IMR-90 (cell line): ENCODE measurements around the gene SH2D7. TPM values are rescaled to one million over a fixed set of nuclear protein-coding genes. Genes with fewer than 3 reads are reported as not detected.

Experiments used
- ATAC-seq: fragments of 200-7000 bp; cut with Tn5 transposase; 2 replicates; pipeline ENCODE4 v1.9.1; 2020; ENCODE audit warnings: low read depth, mild to moderate bottlenecking, moderate library complexity
- BruUV-seq: library from RNA; stranded (reverse); fragments of 400-500 nt; replicated peaks from 2 replicates; lab custom pipeline; 2021; lab: Mats Ljungman, UMichigan
- CTCF ChIA-PET: fragments of 300-600 bp; formaldehyde crosslinking; extraction: SDS; loops from one replicate; lab custom pipeline; 2021; ENCODE audit warnings: antibody characterized with exemption; lab: Yijun Ruan, JAX
- POLR2A ChIA-PET: fragments of 300-600 bp; sonication (Branson Sonifier 250); formaldehyde crosslinking; loops from one replicate; lab custom pipeline; 2022; ENCODE audit warnings: antibody characterized with exemption; ENCODE audit not compliant: unreplicated experiment; lab: Charles Lee
- DNase-seq: peaks from one replicate; pipeline ENCODE4 v3.0.0; 2013
- H2AFZ ChIP-seq: replicated peaks from 2 replicates; pipeline ENCODE3; 2013; ENCODE audit warnings: low read length, mild to moderate bottlenecking; ENCODE audit not compliant: poor library complexity
- H2AK5ac ChIP-seq: 2 replicates; pipeline ENCODE4 v1.6.1; 2013; ENCODE audit warnings: low read depth, low read length, inconsistent platforms
- H2AK9ac ChIP-seq: replicated peaks from 2 replicates; pipeline ENCODE3; 2013; ENCODE audit warnings: mild to moderate bottlenecking, low read depth, low read length, moderate library complexity; ENCODE audit not compliant: poor library complexity
- H2BK120ac ChIP-seq: 2 replicates; pipeline ENCODE4 v1.6.1; 2013; ENCODE audit warnings: low read depth, low read length, inconsistent platforms
- H2BK15ac ChIP-seq: 3 replicates; pipeline ENCODE4 v1.6.1; 2013; ENCODE audit warnings: low read depth, low read length, inconsistent platforms
- H2BK20ac ChIP-seq: 2 replicates; pipeline ENCODE4 v1.6.1; 2013; ENCODE audit warnings: low read depth, mild to moderate bottlenecking, inconsistent platforms, low read length, moderate library complexity
- H2BK5ac ChIP-seq: 2 replicates; pipeline ENCODE4 v1.6.1; 2013; ENCODE audit warnings: mild to moderate bottlenecking, low read depth, low read length, inconsistent platforms; ENCODE audit not compliant: poor library complexity, severe bottlenecking
- H3K14ac ChIP-seq: replicated peaks from 2 replicates; pipeline ENCODE4 v1.6.1; 2013; ENCODE audit warnings: low read depth, low read length, inconsistent platforms
- H3K18ac ChIP-seq: 2 replicates; pipeline ENCODE4 v1.6.1; 2013; ENCODE audit warnings: low read depth, low read length, control low read depth
- H3K23ac ChIP-seq: 2 replicates; pipeline ENCODE4 v1.6.1; 2013; ENCODE audit warnings: low read depth, low read length, inconsistent platforms
- H3K27ac ChIP-seq: 2 replicates; pipeline ENCODE4 v1.5.1; 2013; ENCODE audit warnings: mild to moderate bottlenecking, control low read depth, low read length; ENCODE audit not compliant: insufficient read depth
- H3K27me3 ChIP-seq: 2 replicates; pipeline ENCODE4 v1.6.1; 2013; ENCODE audit warnings: low read length; ENCODE audit not compliant: control insufficient read depth, insufficient read depth
- H3K36me3 ChIP-seq: 2 replicates; pipeline ENCODE4 v1.6.1; 2013; ENCODE audit warnings: low read length, mixed read lengths; ENCODE audit not compliant: control insufficient read depth, insufficient read depth
- H3K4ac ChIP-seq: 2 replicates; pipeline ENCODE4 v1.6.1; 2013; ENCODE audit warnings: low read depth, low read length, inconsistent platforms
- H3K4me1 ChIP-seq: 2 replicates; pipeline ENCODE4 v1.6.1; 2013; ENCODE audit warnings: low read length, mixed read lengths; ENCODE audit not compliant: control insufficient read depth, insufficient read depth
- H3K4me2 ChIP-seq: 2 replicates; pipeline ENCODE4 v1.6.1; 2013; ENCODE audit warnings: low read depth, mild to moderate bottlenecking, control low read depth, low read length, moderate library complexity
- H3K4me3 ChIP-seq: 2 replicates; pipeline ENCODE4 v1.5.1; 2013; ENCODE audit warnings: low read depth, mild to moderate bottlenecking, control low read depth, low read length, moderate library complexity; ENCODE audit not compliant: insufficient read depth
- H3K56ac ChIP-seq: 2 replicates; pipeline ENCODE4 v1.6.1; 2013; ENCODE audit warnings: low read length, inconsistent platforms; ENCODE audit not compliant: insufficient read depth; ENCODE audit errors: extremely low read depth
- H3K79me1 ChIP-seq, 2 experiments: 2 replicates each; pipeline ENCODE4 v1.6.1; 2013; ENCODE audit warnings: low read length in 2 of 2, inconsistent platforms in 1 of 2, low read depth in 1 of 2
- H3K9ac ChIP-seq: 2 replicates; pipeline ENCODE4 v1.6.1; 2013; ENCODE audit warnings: low read depth, low read length, control low read depth
- H3K9me1 ChIP-seq: 2 replicates; pipeline ENCODE4 v1.6.1; 2013; ENCODE audit warnings: low read length, inconsistent platforms; ENCODE audit not compliant: insufficient read depth
- H3K9me3 ChIP-seq: 2 replicates; pipeline ENCODE4 v1.6.1; 2013; ENCODE audit warnings: low read length; ENCODE audit not compliant: control insufficient read depth, insufficient read depth
- H4K20me1 ChIP-seq: 2 replicates; pipeline ENCODE4 v1.6.1; 2013; ENCODE audit warnings: low read length, inconsistent platforms; ENCODE audit not compliant: insufficient read depth
- H4K5ac ChIP-seq: 2 replicates; pipeline ENCODE4 v1.6.1; 2013; ENCODE audit warnings: mild to moderate bottlenecking, low read depth, low read length, control low read depth
- H4K8ac ChIP-seq, 2 experiments: 2 replicates each; pipeline ENCODE4 v1.6.1; 2013; ENCODE audit warnings: low read depth in 2 of 2, low read length in 2 of 2, control low read depth in 1 of 2, inconsistent platforms in 1 of 2
- H4K91ac ChIP-seq: 2 replicates; pipeline ENCODE4 v1.6.1; 2013; ENCODE audit warnings: low read depth, low read length, inconsistent platforms; ENCODE audit not compliant: insufficient read depth
- BHLHE40 ChIP-seq: fragments of 150-350 bp; IDR thresholded peaks from 2 replicates; pipeline ENCODE4 v1.6.1; 2016; ENCODE audit warnings: mild to moderate bottlenecking, low read depth, low read length
- CEBPB ChIP-seq: IDR thresholded peaks from 2 replicates; pipeline ENCODE4 v1.6.1; 2012; ENCODE audit warnings: low read depth, low read length, improper control_type of control experiment
- CHD1 ChIP-seq: IDR thresholded peaks from 2 replicates; pipeline ENCODE4 v1.6.1; 2012; ENCODE audit warnings: low read depth, low read length, improper control_type of control experiment
- CTCF ChIP-seq: conservative IDR thresholded peaks from 2 replicates; pipeline ENCODE4 v1.5.1; 2012; ENCODE audit warnings: mild to moderate bottlenecking, low read depth, low read length, improper control_type of control experiment
- ELK1 ChIP-seq: fragments of 150-350 bp; IDR thresholded peaks from 2 replicates; pipeline ENCODE4 v1.6.1; 2016; ENCODE audit warnings: low read depth, mild to moderate bottlenecking, low read length, moderate library complexity, borderline replicate concordance
- FOS ChIP-seq: fragments of 150-350 bp; IDR thresholded peaks from 2 replicates; pipeline ENCODE4 v1.6.1; 2016; ENCODE audit warnings: low read depth, low read length
- MAFK ChIP-seq: IDR thresholded peaks from 2 replicates; pipeline ENCODE4 v1.6.1; 2012; ENCODE audit warnings: low read depth, low read length, improper control_type of control experiment
- MAZ ChIP-seq: IDR thresholded peaks from 2 replicates; pipeline ENCODE4 v1.6.1; 2012; ENCODE audit warnings: low read depth, mild to moderate bottlenecking, low read length, improper control_type of control experiment, moderate library complexity, borderline replicate concordance
- MXI1 ChIP-seq: IDR thresholded peaks from 2 replicates; pipeline ENCODE4 v1.6.1; 2012; ENCODE audit warnings: low read depth, mild to moderate bottlenecking, low read length, moderate library complexity, borderline replicate concordance
- NFE2L2 ChIP-seq: fragments of 150-350 bp; IDR thresholded peaks from 2 replicates; pipeline ENCODE4 v1.6.1; 2016; ENCODE audit warnings: low read depth, mild to moderate bottlenecking, low read length
- POLR2A ChIP-seq: IDR thresholded peaks from 2 replicates; pipeline ENCODE4 v1.6.1; 2012; ENCODE audit warnings: mild to moderate bottlenecking, low read depth, low read length
- RAD21 ChIP-seq: IDR thresholded peaks from 2 replicates; pipeline ENCODE4 v1.6.1; 2012; ENCODE audit warnings: low read length, improper control_type of control experiment
- RCOR1 ChIP-seq: IDR thresholded peaks from 2 replicates; pipeline ENCODE4 v1.6.1; 2012; ENCODE audit warnings: mild to moderate bottlenecking, low read length, improper control_type of control experiment; ENCODE audit not compliant: insufficient replicate concordance
- RFX5 ChIP-seq: IDR thresholded peaks from 2 replicates; pipeline ENCODE4 v1.8.0; 2012; ENCODE audit warnings: low read depth, mild to moderate bottlenecking, low read length, moderate library complexity
- SMC3 ChIP-seq: fragments of 150-350 bp; IDR thresholded peaks from 2 replicates; pipeline ENCODE4 v1.6.1; 2016; ENCODE audit warnings: low read depth, mild to moderate bottlenecking, antibody characterized with exemption, low read length, moderate library complexity
- USF2 ChIP-seq: fragments of 150-350 bp; IDR thresholded peaks from 2 replicates; pipeline ENCODE4 v1.6.1; 2017; ENCODE audit warnings: mild to moderate bottlenecking, antibody characterized with exemption, low read length, low read depth
- WGBS, 2 experiments: methylation state at CpG; one replicate each; pipeline versions ENCODE4 v1.1.5 to v1.1.7; 2013; ENCODE audit warnings: missing lambda C conversion rate in 2 of 2; ENCODE audit not compliant: insufficient read length in 1 of 2; ENCODE audit errors: extremely low coverage in 2 of 2; 5-methylcytosine and 5-hydroxymethylcytosine counted together
- dilution Hi-C: fragments of 300-500 bp; cut with HindIII; formaldehyde crosslinking; loops from one replicate; pipeline ENCODE4 v1.14.3; 2018; ENCODE audit warnings: low sequenced_read_pairs; ENCODE audit not compliant: unreplicated experiment
- in situ Hi-C: fragments of 300-500 bp; cut with MboI; formaldehyde crosslinking; loops from 3 replicates; pipeline ENCODE4 v1.14.3; 2019; ENCODE audit warnings: low sequenced_read_pairs, inconsistent platforms, mixed read lengths
- intact Hi-C: fragments of 100-400 bp; cut with micrococcal nuclease; formaldehyde crosslinking; loops from 2 replicates; pipeline ENCODE4 v1.10.0; 2022
- polyA plus RNA-seq, 3 experiments: library from polyadenylated mRNA; depleted of rRNA; stranded (reverse); fragments of >200 nt; gene quantifications; 2 replicates each; pipeline ENCODE4 v1.2.3, GENCODE V29; 2012; ENCODE audit warnings: low replicate concordance in 1 of 3
- total RNA-seq: library from RNA; depleted of rRNA; stranded (reverse); fragments of >200 nt; gene quantifications from 2 replicates; pipeline ENCODE4 v1.2.3, GENCODE V29; 2012

The SH2D7 gene
- total and polyA plus RNA-seq, 2 of the 4 experiments (the other 2 are of a cell fraction): not detected

GRCh38 chr15:78084449-78084750 is 8.0 kb upstream of the SH2D7 start:
- no peaks in the 10 kb centered on the region for H3K36me3 ChIP-seq
- no peak overlapping the region for H3K4me2 ChIP-seq
- H3K56ac ChIP-seq: no peak overlapping the region
- H2BK20ac ChIP-seq: peak overlapping the region; percentile 5
- H3K14ac ChIP-seq: no peak overlapping the region
- DNase-seq (no peak), ATAC-seq (no peak)
- in situ Hi-C loops (no loop called here), intact Hi-C loops (no loop called here), dilution Hi-C loops (no loop called here)
- no peaks in the 10 kb centered on the region; the same call in 1 of the 2 replicates for H4K20me1 ChIP-seq
- no peaks in the 10 kb centered on the region for H3K79me1 ChIP-seq
- H3K4me1 ChIP-seq: peaks cover 27% of the 10 kb centered on the region
- H4K8ac ChIP-seq: no peak overlapping the region
- no peak overlapping the region for H2BK5ac ChIP-seq
- ChIA-PET CTCF (no interaction called here), POLR2A (no interaction called here)
- H2BK15ac ChIP-seq: 0 out of 3 replicates have a peak overlapping the region, but pooled peaks have one; percentile 41
- no peak overlapping the region for H3K27ac ChIP-seq
- WGBS, 2 experiments: 58% methylated on average over 4 of the region's 5 CpGs; no CpG with 5 or more reads in 1 of the 2 experiments
- no peak overlapping the region for H2AK9ac ChIP-seq
- no peak overlapping the region for H2AFZ ChIP-seq
- H3K9ac ChIP-seq: no peak overlapping the region
- no peaks in the 10 kb centered on the region; the same call in 1 of the 2 replicates for H3K27me3 ChIP-seq
- no peak overlapping the region; the same call in 1 of the 2 replicates for H4K5ac ChIP-seq
- no peak overlapping the region for H3K4ac ChIP-seq
- peaks cover 22% of the 10 kb centered on the region for H3K9me1 ChIP-seq
- H3K4me3 ChIP-seq: no peak overlapping the region
- peak overlapping the region; percentile 26; the same call in 1 of the 2 replicates for H2BK120ac ChIP-seq
- H4K91ac ChIP-seq: peak overlapping the region; percentile 23; the same call in 1 of the 2 replicates
- H3K9me3 ChIP-seq: no peaks in the 10 kb centered on the region
- BruUV-seq: no TSS peak
- no peak overlapping the region; the same call in 1 of the 2 replicates for H2AK5ac ChIP-seq
- H3K23ac ChIP-seq: no peak overlapping the region
- TF ChIP-seq MAZ (no peak), USF2 (no peak), ELK1 (no peak), FOS (no peak), CEBPB (no peak), RCOR1 (no peak), POLR2A (no peak), MAFK (no peak), SMC3 (no peak), CTCF (no peak), RFX5 (no peak), RAD21 (no peak), NFE2L2 (no peak), MXI1 (no peak), BHLHE40 (no peak), CHD1 (no peak)
- H3K18ac ChIP-seq: no peak overlapping the region; the same call in 1 of the 2 replicates
